Neural crest cell (in vitro differentiated cells): ENCODE data around the gene DAB2. TPM values are rescaled to one million over a fixed set of nuclear protein-coding genes. Genes with fewer than 3 reads are reported as not detected.

Experiments
- DNase-seq: peaks from one replicate; pipeline ENCODE4 v3.0.0; 2021; ENCODE audit warnings: low read depth, mixed read lengths, low spot score
- H3K27ac Mint-ChIP-seq: one replicate; pipeline ENCODE4 v1.8.0; 2021; ENCODE audit warnings: mild to moderate bottlenecking, mixed read lengths; ENCODE audit not compliant: unreplicated experiment
- H3K27me3 Mint-ChIP-seq: 2 replicates; pipeline ENCODE4 v1.8.0; 2021; ENCODE audit warnings: low read depth, mild to moderate bottlenecking, mixed read lengths
- H3K36me3 Mint-ChIP-seq: 2 replicates; pipeline ENCODE4 v1.8.0; 2021; ENCODE audit warnings: low read depth, mild to moderate bottlenecking, mixed read lengths
- H3K4me1 Mint-ChIP-seq: 2 replicates; pipeline ENCODE4 v1.8.0; 2021; ENCODE audit warnings: mixed read lengths
- H3K4me3 Mint-ChIP-seq: one replicate; pipeline ENCODE4 v1.8.0; 2021; ENCODE audit warnings: mild to moderate bottlenecking, mixed read lengths
- H3K9me3 Mint-ChIP-seq: 2 replicates; pipeline ENCODE4 v1.8.0; 2021; ENCODE audit warnings: mixed read lengths
- total RNA-seq: library from RNA; stranded (reverse); gene quantifications from 2 replicates; pipeline ENCODE4 v1.2.1, GENCODE V29; 2021
- TF ChIP-seq, protein P1 (sequence below): fragments of 200-600 bp; sonication (generic); conservative IDR thresholded peaks from 2 replicates; pipeline ENCODE4 v1.5.0; 2021; ENCODE audit warnings: antibody characterized with exemption, mild to moderate bottlenecking

The DAB2 gene
- total RNA-seq, 1 donor from 2014 or later = 10.1 TPM

DNA sequence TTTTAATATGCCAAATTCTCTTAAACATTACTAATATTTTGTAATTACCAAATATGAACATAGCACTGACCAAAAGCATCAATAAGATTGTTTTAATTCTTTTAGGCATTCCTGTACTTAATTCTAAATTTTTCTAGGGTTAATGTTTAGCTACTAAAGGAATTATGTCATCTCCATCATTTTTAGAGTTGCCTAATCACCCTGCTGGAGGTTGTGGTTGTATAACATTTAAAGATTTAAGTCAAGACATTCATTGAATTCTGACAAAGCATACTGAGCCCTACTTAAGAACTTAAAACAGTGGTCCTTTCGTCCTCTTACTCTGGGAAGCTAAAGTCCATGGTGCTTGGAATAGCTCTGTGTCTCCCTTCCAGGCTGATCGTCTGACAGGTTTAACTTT, 28.1 kb upstream of the DAB2 start:
- TF ChIP-seq, protein P1, sequence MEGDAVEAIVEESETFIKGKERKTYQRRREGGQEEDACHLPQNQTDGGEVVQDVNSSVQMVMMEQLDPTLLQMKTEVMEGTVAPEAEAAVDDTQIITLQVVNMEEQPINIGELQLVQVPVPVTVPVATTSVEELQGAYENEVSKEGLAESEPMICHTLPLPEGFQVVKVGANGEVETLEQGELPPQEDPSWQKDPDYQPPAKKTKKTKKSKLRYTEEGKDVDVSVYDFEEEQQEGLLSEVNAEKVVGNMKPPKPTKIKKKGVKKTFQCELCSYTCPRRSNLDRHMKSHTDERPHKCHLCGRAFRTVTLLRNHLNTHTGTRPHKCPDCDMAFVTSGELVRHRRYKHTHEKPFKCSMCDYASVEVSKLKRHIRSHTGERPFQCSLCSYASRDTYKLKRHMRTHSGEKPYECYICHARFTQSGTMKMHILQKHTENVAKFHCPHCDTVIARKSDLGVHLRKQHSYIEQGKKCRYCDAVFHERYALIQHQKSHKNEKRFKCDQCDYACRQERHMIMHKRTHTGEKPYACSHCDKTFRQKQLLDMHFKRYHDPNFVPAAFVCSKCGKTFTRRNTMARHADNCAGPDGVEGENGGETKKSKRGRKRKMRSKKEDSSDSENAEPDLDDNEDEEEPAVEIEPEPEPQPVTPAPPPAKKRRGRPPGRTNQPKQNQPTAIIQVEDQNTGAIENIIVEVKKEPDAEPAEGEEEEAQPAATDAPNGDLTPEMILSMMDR = no peak
- no peaks in the 10 kb centered on the region for H3K9me3 Mint-ChIP-seq
- no peak for DNase-seq
- H3K27ac Mint-ChIP-seq = no peak overlapping the region
- no peaks in the 10 kb centered on the region for H3K36me3 Mint-ChIP-seq
- no peak overlapping the region for H3K4me3 Mint-ChIP-seq
- peaks cover 7% of the 10 kb centered on the region for H3K4me1 Mint-ChIP-seq
- H3K27me3 Mint-ChIP-seq = peaks cover 3% of the 10 kb centered on the region

DNA sequence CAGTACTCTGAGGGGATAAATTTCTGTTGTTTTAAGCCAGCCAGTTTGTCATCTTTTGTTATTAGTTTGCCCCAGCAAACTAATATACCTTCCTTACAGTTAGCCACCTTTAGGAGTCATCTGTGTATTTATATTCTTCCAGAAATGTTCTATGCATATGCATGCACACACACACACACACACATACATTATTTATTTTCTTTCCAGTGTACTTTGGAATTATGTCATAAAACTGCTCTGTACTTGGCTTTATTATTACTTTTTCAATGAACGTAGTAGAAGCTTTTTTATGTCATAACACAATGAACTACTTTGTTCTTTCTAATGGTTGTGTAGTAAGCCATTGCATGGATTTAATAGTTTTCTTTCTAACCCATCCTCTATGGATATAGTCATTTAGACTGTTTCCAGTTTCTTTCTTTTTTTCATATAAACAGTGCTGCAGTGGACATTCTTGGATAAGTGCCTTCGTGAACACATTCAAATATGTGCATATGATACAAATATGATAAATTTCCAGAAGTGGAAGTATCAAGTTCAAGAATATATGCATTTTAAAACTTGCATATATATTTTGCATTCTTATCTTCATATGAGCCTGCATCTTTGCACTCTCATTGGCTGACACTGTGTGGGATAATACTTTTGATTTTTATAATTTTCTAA, 26.6 kb upstream of the DAB2 start:
- H3K9me3 Mint-ChIP-seq = no peaks in the 10 kb centered on the region
- no peaks in the 10 kb centered on the region for H3K36me3 Mint-ChIP-seq
- TF ChIP-seq, protein P1 = no peak
- peaks cover 7% of the 10 kb centered on the region for H3K4me1 Mint-ChIP-seq
- peaks cover 3% of the 10 kb centered on the region for H3K27me3 Mint-ChIP-seq
- no peak overlapping the region for H3K27ac Mint-ChIP-seq
- no peak for DNase-seq
- H3K4me3 Mint-ChIP-seq = no peak overlapping the region

- Mint-ChIP-seq H3K4me1 (peaks cover 7% of the 10 kb centered on the region), H3K27ac (no peak overlapping the region), H3K9me3 (no peaks in the 10 kb centered on the region), H3K36me3 (no peaks in the 10 kb centered on the region), H3K27me3 (peaks cover under 1% of the 10 kb centered on the region), H3K4me3 (no peak overlapping the region)
- no peak for DNase-seq
- TF ChIP-seq, protein P1 = no peak
Observed at GRCh38 chr5:39450487-39450886, 25.7 kb upstream of the DAB2 start.

- TF ChIP-seq, protein P1 = no peak
- no peak for DNase-seq
- H3K4me1 Mint-ChIP-seq = peaks cover 7% of the 10 kb centered on the region
- no peaks in the 10 kb centered on the region for H3K36me3 Mint-ChIP-seq
- no peak overlapping the region for H3K4me3 Mint-ChIP-seq
- no peaks in the 10 kb centered on the region for H3K27me3 Mint-ChIP-seq
- no peak overlapping the region for H3K27ac Mint-ChIP-seq
- H3K9me3 Mint-ChIP-seq = no peaks in the 10 kb centered on the region
Observed at GRCh38 chr5:39449591-39449990, 24.8 kb upstream of the DAB2 start.

GRCh38 chr5:39448506-39449128, 23.8 kb upstream of the DAB2 start:
- DNase-seq = no peak
- H3K27ac Mint-ChIP-seq = no peak overlapping the region

More at GRCh38 chr5:39448506-39449128, 23.8 kb upstream of the DAB2 start:
- no peaks in the 10 kb centered on the region for H3K9me3 Mint-ChIP-seq
- H3K36me3 Mint-ChIP-seq = no peaks in the 10 kb centered on the region
- peaks cover 7% of the 10 kb centered on the region for H3K4me1 Mint-ChIP-seq
- TF ChIP-seq, protein P1 = no peak
- H3K4me3 Mint-ChIP-seq = no peak overlapping the region
- no peaks in the 10 kb centered on the region for H3K27me3 Mint-ChIP-seq
